Tibial artery (tissue), 4 donors: ENCODE measurements around the gene HOXB2.

Experiments used
- DNase-seq, 2 donors: peaks; one replicate each; pipeline ENCODE4 v3.0.0-alpha.2; 2019
- H3K27ac ChIP-seq, 2 donors: fragments of 200-600 bp; sonication (generic) in 1 of 2; 1 replicate in 1 of 2; 2 replicates in 1 of 2; pipeline ENCODE4 v1.5.1; 2018 to 2019; ENCODE audit warnings: mild to moderate bottlenecking in 1 of 2
- H3K27me3 ChIP-seq, 2 donors: fragments of 200-600 bp; sonication (generic) in 1 of 2; one replicate each; pipeline versions ENCODE4 v1.5.1 to v1.6.0; 2016 to 2019
- H3K36me3 ChIP-seq, 3 donors: fragments of 200-600 bp; sonication (generic) in 2 of 3; one replicate each; pipeline ENCODE4 v1.5.1; 2016 to 2019; ENCODE audit warnings: mild to moderate bottlenecking in 2 of 3
- H3K4me1 ChIP-seq, 4 donors: fragments of 200-600 bp; sonication (generic) in 2 of 4; 1 replicate in 3 of 4; 2 replicates in 1 of 4; pipeline ENCODE4 v1.5.1; 2016 to 2019
- H3K4me3 ChIP-seq, 2 donors: fragments of 200-600 bp; sonication (generic) in 1 of 2; 1 replicate in 1 of 2; 2 replicates in 1 of 2; pipeline ENCODE4 v1.5.1; 2018 to 2019; ENCODE audit warnings: mild to moderate bottlenecking in 2 of 2
- H3K9me3 ChIP-seq, 3 donors: fragments of 200-600 bp; sonication (generic) in 1 of 3; one replicate each; pipeline ENCODE4 v1.5.1; 2016 to 2019
- intact Hi-C: fragments of 100-400 bp; cut with DNase I; formaldehyde crosslinking; loops from one replicate; pipeline ENCODE4 v1.15.0; 2023; ENCODE audit warnings: low total_unique reads
- TF ChIP-seq, protein P1 (sequence below), 2 experiments: fragments of 200-600 bp in 1 of 2; fragments of 450-650 bp in 1 of 2; IDR thresholded peaks; one replicate each; pipeline ENCODE4 v1.5.1; 2017 to 2019; ENCODE audit warnings: antibody characterized with exemption in 2 of 2, mild to moderate bottlenecking in 1 of 2, moderate library complexity in 1 of 2

HOXB2 gene

DNA sequence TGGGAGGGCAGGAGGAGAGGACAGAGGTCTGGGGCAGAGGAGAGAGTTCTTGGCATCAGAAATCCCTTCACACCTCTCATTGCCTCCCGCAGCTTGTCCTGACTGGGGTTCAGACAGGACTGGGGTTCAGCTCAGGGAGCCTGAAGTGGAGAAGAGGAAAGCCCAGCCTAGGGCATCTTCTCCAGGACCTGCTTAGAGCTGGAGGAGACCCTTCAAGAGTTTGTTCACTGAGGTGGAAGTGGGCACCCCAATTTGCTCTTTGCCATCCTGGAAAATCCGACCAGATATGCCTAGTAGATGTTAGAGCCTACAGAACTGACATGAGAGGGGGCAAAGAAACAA, 43.1 kb upstream of the HOXB2 start:
- Histone ChIP-seq H3K36me3 (no peaks in the 10 kb centered on the region), H3K4me1 (peaks cover 0 to 26% (median 16%) of the 10 kb centered on the region in 4 donors), H3K9me3 (no peaks in the 10 kb centered on the region), H3K27me3 (peaks cover 0 to 68% of the 10 kb centered on the region in 2 donors), H3K27ac (no peak overlapping the region), H3K4me3 (no peak overlapping the region)
- TF ChIP-seq, protein P1, sequence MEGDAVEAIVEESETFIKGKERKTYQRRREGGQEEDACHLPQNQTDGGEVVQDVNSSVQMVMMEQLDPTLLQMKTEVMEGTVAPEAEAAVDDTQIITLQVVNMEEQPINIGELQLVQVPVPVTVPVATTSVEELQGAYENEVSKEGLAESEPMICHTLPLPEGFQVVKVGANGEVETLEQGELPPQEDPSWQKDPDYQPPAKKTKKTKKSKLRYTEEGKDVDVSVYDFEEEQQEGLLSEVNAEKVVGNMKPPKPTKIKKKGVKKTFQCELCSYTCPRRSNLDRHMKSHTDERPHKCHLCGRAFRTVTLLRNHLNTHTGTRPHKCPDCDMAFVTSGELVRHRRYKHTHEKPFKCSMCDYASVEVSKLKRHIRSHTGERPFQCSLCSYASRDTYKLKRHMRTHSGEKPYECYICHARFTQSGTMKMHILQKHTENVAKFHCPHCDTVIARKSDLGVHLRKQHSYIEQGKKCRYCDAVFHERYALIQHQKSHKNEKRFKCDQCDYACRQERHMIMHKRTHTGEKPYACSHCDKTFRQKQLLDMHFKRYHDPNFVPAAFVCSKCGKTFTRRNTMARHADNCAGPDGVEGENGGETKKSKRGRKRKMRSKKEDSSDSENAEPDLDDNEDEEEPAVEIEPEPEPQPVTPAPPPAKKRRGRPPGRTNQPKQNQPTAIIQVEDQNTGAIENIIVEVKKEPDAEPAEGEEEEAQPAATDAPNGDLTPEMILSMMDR (IDR thresholded peaks at IDR 0.05) = no peak
- no peak for DNase-seq
- intact Hi-C loops = no loop called here

DNA sequence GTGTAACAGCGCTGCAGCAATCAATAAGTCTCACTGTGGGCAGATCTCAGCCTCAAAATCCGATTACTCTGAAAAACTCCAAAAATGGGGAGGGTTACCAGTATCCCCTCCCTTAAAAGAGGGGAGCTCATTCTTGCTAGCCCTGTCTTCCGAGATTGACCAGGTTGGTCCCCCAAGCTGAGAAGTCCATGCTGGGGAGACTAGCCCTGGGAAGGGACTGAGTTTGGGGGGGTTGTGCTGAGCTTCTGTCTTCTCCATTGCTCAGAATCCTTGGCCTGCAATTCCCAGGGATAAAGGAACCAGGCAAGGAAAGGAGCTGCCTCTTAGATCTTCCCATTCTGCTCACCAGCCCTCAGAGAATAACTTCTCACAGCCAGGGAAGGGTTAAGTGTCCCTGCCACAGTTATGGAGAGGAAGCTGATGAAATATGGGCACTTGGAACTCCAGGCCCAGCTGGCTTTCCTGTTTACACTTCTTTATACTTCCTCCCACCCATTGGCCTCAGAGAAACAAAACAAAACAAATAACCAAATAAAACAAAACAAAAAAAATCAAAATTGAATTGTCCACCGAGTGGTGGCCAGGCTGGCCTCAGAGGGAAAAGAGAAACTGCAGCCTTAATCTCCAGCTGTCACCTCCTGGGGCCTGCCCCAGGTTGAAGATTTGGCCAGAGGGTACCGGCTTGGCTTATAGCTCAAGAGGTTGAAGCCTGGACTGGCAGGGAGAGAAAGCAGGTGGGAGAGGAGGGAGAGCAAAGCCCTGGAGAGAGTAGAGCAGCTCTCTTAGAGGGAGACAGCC, 42.6 kb upstream of the HOXB2 start:
- H3K27me3 ChIP-seq = peaks cover 0 to 67% of the 10 kb centered on the region in 2 donors
- H3K27ac ChIP-seq = no peak overlapping the region

DNA sequence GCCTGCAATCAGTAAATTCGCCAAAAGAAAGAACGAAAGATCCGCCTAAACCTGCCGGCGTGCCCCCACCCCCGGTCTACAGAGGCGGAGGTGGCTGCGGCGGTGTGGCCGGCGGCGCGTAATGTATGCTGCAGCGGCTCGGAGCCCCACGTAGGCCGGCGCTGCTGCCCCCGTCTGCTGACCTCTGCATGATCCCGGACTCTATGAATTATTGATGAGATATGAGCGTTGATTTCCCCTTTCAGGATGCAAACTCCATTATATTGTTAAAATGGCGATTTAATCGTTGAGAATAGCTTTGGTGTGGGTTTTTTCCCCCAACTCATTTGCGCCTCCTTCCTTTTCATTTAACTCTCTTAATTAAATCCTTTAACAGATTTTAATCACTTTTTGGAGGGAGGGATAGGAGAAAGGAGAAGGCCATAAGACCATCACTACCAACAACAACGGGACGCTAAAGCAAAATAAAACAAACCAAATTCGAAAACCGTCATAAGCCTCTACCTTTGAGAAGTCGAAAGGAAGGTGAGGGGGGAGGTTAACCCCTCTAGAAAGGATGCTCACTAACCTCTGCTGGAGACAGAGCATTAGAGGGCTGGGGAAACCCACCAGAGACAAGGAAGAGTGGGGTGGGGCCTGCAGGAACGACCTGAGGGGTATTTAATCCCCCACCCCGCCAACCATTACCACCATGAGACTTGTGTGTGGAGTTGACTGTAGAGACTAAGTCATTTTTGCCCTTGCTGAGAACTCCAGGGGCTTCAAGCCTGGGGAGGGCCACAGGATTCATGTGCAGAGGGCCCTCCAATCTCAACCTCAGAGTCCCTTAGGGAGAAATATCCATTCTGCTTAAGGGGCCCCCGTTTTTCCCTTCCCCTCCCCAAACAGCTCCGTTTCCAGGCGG, 41.7 kb upstream of the HOXB2 start:
- H3K27ac ChIP-seq = no peak overlapping the region
- H3K4me3 ChIP-seq = peak overlapping the region; percentile 51 to 69
- H3K36me3 ChIP-seq = no peaks in the 10 kb centered on the region
- peaks cover 0 to 67% of the 10 kb centered on the region in 2 donors for H3K27me3 ChIP-seq
- intact Hi-C loops = no loop called here
- H3K9me3 ChIP-seq = no peaks in the 10 kb centered on the region
- no peak for DNase-seq
- TF ChIP-seq, protein P1 (IDR thresholded peaks at IDR 0.05) = no peak
- peaks cover 0 to 27% (median 15%) of the 10 kb centered on the region in 4 donors for H3K4me1 ChIP-seq

More for the DNA sequence above, 42.6 kb upstream of the HOXB2 start:
- intact Hi-C loops = no loop called here
- peaks cover 0 to 20% (median 13%) of the 10 kb centered on the region in 4 donors for H3K4me1 ChIP-seq
- no peaks in the 10 kb centered on the region for H3K9me3 ChIP-seq
- H3K4me3 ChIP-seq = no peak overlapping the region
- TF ChIP-seq, protein P1 (IDR thresholded peaks at IDR 0.05) = no peak
- H3K36me3 ChIP-seq = no peaks in the 10 kb centered on the region
- DNase-seq = no peak

DNA sequence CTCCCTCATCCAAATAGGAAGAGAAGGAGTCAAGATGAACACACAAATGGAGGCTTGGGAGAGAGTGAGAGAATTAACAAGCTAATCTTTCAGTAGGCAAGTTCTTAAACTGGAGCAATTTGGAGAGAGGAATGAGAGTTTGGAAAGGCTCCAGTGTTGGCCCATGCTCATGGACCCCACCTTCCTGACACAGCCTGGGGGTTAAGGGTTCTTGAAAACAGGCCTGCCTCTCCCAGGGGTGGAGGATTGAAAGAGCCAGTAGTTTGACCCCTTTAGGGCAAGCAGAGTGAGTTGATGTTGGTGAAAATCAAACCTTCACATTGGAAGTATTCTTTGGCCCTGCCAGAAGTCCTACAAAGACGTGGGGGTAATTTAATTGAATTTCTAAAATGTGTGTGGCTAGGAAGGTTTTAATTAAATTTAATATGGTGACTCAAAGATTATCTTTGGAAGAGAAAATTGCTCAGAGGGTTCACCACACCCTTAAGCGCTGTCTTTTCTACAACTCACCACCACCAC, 39.4 kb upstream of the HOXB2 start:
- no peaks in the 10 kb centered on the region for H3K9me3 ChIP-seq
- no peak overlapping the region for H3K27ac ChIP-seq
- intact Hi-C loops = no loop called here
- DNase-seq = no peak
- H3K4me1 ChIP-seq = peaks cover 0 to 29% (median 16%) of the 10 kb centered on the region in 4 donors
- H3K4me3 ChIP-seq = no peak overlapping the region
- TF ChIP-seq, protein P1 (IDR thresholded peaks at IDR 0.05) = no peak
- no peaks in the 10 kb centered on the region for H3K36me3 ChIP-seq
- peaks cover 0 to 64% of the 10 kb centered on the region in 2 donors for H3K27me3 ChIP-seq

DNA sequence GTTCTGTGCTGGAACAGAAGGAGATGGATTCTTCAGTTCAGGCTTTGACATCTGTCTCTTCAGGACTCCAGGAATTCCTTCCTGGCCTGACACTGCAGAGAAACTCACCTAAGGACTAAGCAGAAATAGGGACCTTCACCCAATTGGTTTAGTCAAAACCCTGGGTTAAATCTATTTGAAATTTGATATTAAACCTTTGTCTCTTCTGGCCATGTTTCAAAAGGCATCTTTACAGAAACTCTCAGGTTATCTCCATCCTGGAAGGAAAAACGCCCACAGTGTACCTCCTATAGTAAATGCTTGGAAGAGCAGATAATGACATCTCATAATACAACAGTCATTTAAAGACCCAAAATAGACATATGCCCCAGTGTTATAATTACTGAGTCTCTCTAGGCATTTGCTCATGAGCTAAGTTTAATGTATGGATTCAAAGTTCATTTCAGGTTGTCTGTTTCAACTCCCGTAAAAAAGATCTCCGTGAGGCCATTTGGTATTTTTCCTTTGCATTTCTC, 38.9 kb upstream of the HOXB2 start:
- Histone ChIP-seq H3K9me3 (no peaks in the 10 kb centered on the region), H3K27ac (no peak overlapping the region), H3K36me3 (no peaks in the 10 kb centered on the region), H3K27me3 (peaks cover 0 to 66% of the 10 kb centered on the region in 2 donors), H3K4me3 (no peak overlapping the region), H3K4me1 (peaks cover 0 to 31% (median 17%) of the 10 kb centered on the region in 4 donors)
- no peak for DNase-seq
- intact Hi-C loops = no loop called here
- TF ChIP-seq, protein P1 (IDR thresholded peaks at IDR 0.05) = no peak
